Measurements from ENCODE around the gene SNX9. TPM values are rescaled to one million over a fixed set of nuclear protein-coding genes. Genes with fewer than 3 reads are reported as not detected.
A peak's percentile ranks its signal among the peaks of the same experiment; 100 is the strongest.

Gene SNX9
- total and polyA plus RNA-seq, 2 of the 4 experiments (the other 2 are of a cell fraction) = 35.3 to 41.2 TPM

GRCh38 chr6:157804448-157805327, 18.4 kb upstream of the SNX9 start:
- no peak overlapping the region for H3K4me3 ChIP-seq (ENCODE audit: insufficient read depth, low read depth, low read length)
- H3K18ac ChIP-seq (ENCODE audit: low read depth, low read length) = peak overlapping the region; percentile 29; the same call in 1 of the 2 replicates
- BruUV-seq (replicated peaks) = no TSS peak
- in situ Hi-C loops (cut with MboI; ENCODE audit: low sequenced_read_pairs) = no loop called here
- no peak overlapping the region for H2BK5ac ChIP-seq (ENCODE audit: low read depth, low read length, poor library complexity, severe bottlenecking)
- H3K14ac ChIP-seq (replicated peaks; ENCODE audit: low read depth, low read length) = peak overlapping the region; percentile 7; the same call in 1 of the 2 replicates
- H4K20me1 ChIP-seq (ENCODE audit: insufficient read depth, low read length) = no peaks in the 10 kb centered on the region
- H3K9me1 ChIP-seq (ENCODE audit: insufficient read depth, low read length) = 0 out of 2 replicates have a peak, but pooled peaks cover 3% of the 10 kb centered on the region
- no peak overlapping the region for H3K4ac ChIP-seq (ENCODE audit: low read depth, low read length)
- ATAC-seq (ENCODE audit: low read depth) (0 out of 2 replicates have a peak, but pooled peaks have one; percentile 19), DNase-seq (peak; percentile 41)
- no peak overlapping the region for H2AFZ ChIP-seq (replicated peaks; ENCODE audit: low read length, poor library complexity)
- no peak overlapping the region for H2BK20ac ChIP-seq (ENCODE audit: low read depth, low read length)
- H3K9ac ChIP-seq (ENCODE audit: low read depth, low read length) = no peak overlapping the region
- H3K36me3 ChIP-seq (ENCODE audit: control insufficient read depth, insufficient read depth, low read length) = no peaks in the 10 kb centered on the region
- dilution Hi-C loops (cut with HindIII; ENCODE audit: low sequenced_read_pairs, unreplicated experiment) = no loop called here
- H4K8ac ChIP-seq (ENCODE audit: low read depth in 2 of 2, low read length in 2 of 2) = no peak overlapping the region; a peak in 1 of 4 replicates
- ChIA-PET CTCF (interaction anchor here (0.9 kb wide), 2 partner anchors 25 to 48 kb away, joined by 3 read pairs; no protein-coding TSS in a partner anchor), POLR2A (ENCODE audit: unreplicated experiment) (no interaction called here)
- H3K4me2 ChIP-seq (ENCODE audit: low read depth, low read length) = no peak overlapping the region
- H3K79me1 ChIP-seq (ENCODE audit: low read depth in 1 of 2, low read length in 2 of 2) = no peaks in the 10 kb centered on the region
- no peak overlapping the region for H4K91ac ChIP-seq (ENCODE audit: insufficient read depth, low read depth, low read length)
- no peaks in the 10 kb centered on the region for H3K27me3 ChIP-seq (ENCODE audit: control insufficient read depth, insufficient read depth, low read length)
- H2BK120ac ChIP-seq (ENCODE audit: low read depth, low read length) = no peak overlapping the region
- intact Hi-C loops (cut with micrococcal nuclease) = no loop called here
- 100% methylated on average over 2 of the region's 11 CpGs; no CpG with 5 or more reads in 1 of the 2 experiments for WGBS, 2 experiments (ENCODE audit: extremely low coverage in 2 of 2, insufficient read length in 1 of 2)
- H3K4me1 ChIP-seq (ENCODE audit: control insufficient read depth, insufficient read depth, low read length) = peaks cover 5% of the 10 kb centered on the region
- H2AK9ac ChIP-seq (replicated peaks; ENCODE audit: low read depth, low read length, poor library complexity) = no peak overlapping the region
- H2AK5ac ChIP-seq (ENCODE audit: low read depth, low read length) = peak overlapping the region; percentile 37; the same call in 1 of the 2 replicates
- no peak overlapping the region for H3K23ac ChIP-seq (ENCODE audit: low read depth, low read length)
- H3K9me3 ChIP-seq (ENCODE audit: control insufficient read depth, insufficient read depth, low read length) = 0 out of 2 replicates have a peak, but pooled peaks cover 2% of the 10 kb centered on the region
- H3K27ac ChIP-seq (ENCODE audit: insufficient read depth, low read length) = no peak overlapping the region
- H2BK15ac ChIP-seq (ENCODE audit: low read depth, low read length) = no peak overlapping the region
- H3K56ac ChIP-seq (ENCODE audit: extremely low read depth, insufficient read depth, low read length) = no peak overlapping the region
- H4K5ac ChIP-seq (ENCODE audit: low read depth, low read length) = no peak overlapping the region
- TF ChIP-seq, protein P1, sequence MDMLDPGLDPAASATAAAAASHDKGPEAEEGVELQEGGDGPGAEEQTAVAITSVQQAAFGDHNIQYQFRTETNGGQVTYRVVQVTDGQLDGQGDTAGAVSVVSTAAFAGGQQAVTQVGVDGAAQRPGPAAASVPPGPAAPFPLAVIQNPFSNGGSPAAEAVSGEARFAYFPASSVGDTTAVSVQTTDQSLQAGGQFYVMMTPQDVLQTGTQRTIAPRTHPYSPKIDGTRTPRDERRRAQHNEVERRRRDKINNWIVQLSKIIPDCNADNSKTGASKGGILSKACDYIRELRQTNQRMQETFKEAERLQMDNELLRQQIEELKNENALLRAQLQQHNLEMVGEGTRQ (IDR thresholded peaks at IDR 0.05; ENCODE audit: low read depth, low read length) = no peak
- no peak for TF ChIP-seq POLR2A (IDR thresholded peaks at IDR 0.05; ENCODE audit: low read depth, low read length)
- TF ChIP-seq RCOR1 (IDR thresholded peaks at IDR 0.05; ENCODE audit: insufficient replicate concordance, low read length) = no peak
- no peak for TF ChIP-seq RAD21 (IDR thresholded peaks at IDR 0.05; ENCODE audit: low read length)
- TF ChIP-seq MAZ (IDR thresholded peaks at IDR 0.05; ENCODE audit: borderline replicate concordance, low read depth, low read length) = no peak
- TF ChIP-seq RFX5 (IDR thresholded peaks at IDR 0.05; ENCODE audit: low read depth, low read length) = no peak
- TF ChIP-seq ELK1 (IDR thresholded peaks at IDR 0.05; ENCODE audit: borderline replicate concordance, low read depth, low read length) = no peak
- TF ChIP-seq FOS (IDR thresholded peaks at IDR 0.05; ENCODE audit: low read depth, low read length) = no peak
- no peak for TF ChIP-seq BHLHE40 (IDR thresholded peaks at IDR 0.05; ENCODE audit: low read depth, low read length)
- TF ChIP-seq CHD1 (IDR thresholded peaks at IDR 0.05; ENCODE audit: low read depth, low read length) = no peak
- no peak for TF ChIP-seq SMC3 (IDR thresholded peaks at IDR 0.05; ENCODE audit: low read depth, low read length)
- no peak for TF ChIP-seq MAFK (IDR thresholded peaks at IDR 0.05; ENCODE audit: low read depth, low read length)
- no peak for TF ChIP-seq NFE2L2 (IDR thresholded peaks at IDR 0.05; ENCODE audit: low read depth, low read length)
- no peak for TF ChIP-seq MXI1 (IDR thresholded peaks at IDR 0.05; ENCODE audit: borderline replicate concordance, low read depth, low read length)
- no peak for TF ChIP-seq CEBPB (IDR thresholded peaks at IDR 0.05; ENCODE audit: low read depth, low read length)

Measured in IMR-90 (cell line).